Measurements from ENCODE around the gene THSD7B.

The THSD7B gene

GRCh38 chr2:136828162-136828561 is 62.8 kb downstream of the THSD7B start:
- DNase-seq = no peak

GRCh38 chr2:136828774-136829173 is 63.4 kb downstream of the THSD7B start:
- DNase-seq = no peak

- no peak for DNase-seq
These were observed 79.2 kb downstream of the THSD7B start for GRCh38 chr2:136844546-136844945.

- no peak for DNase-seq
These were observed 93.3 kb downstream of the THSD7B start for GRCh38 chr2:136858656-136859055.

GRCh38 chr2:136860443-136860958 is 95.2 kb downstream of the THSD7B start:
- DNase-seq = no peak

- no peak for DNase-seq
These were observed 98.1 kb downstream of the THSD7B start for GRCh38 chr2:136863468-136863867.

- no peak for DNase-seq
These were observed 98.5 kb downstream of the THSD7B start for GRCh38 chr2:136863874-136864273.

GRCh38 chr2:136871424-136871823 is 106.1 kb downstream of the THSD7B start:
- no peak for DNase-seq

GRCh38 chr2:136874258-136874657 is 108.9 kb downstream of the THSD7B start:
- DNase-seq = no peak

- no peak for DNase-seq
These were observed 125.8 kb downstream of the THSD7B start for GRCh38 chr2:136891100-136891499.

GRCh38 chr2:136894007-136894634 is 128.8 kb downstream of the THSD7B start:
- DNase-seq = no peak

- DNase-seq = no peak
These were observed 136.4 kb downstream of the THSD7B start for GRCh38 chr2:136901732-136902131.

GRCh38 chr2:136905779-136906178 is 140.4 kb downstream of the THSD7B start:
- no peak for DNase-seq

GRCh38 chr2:136909777-136910176 is 144.4 kb downstream of the THSD7B start:
- no peak for DNase-seq

GRCh38 chr2:136916131-136916530 is 150.8 kb downstream of the THSD7B start:
- no peak for DNase-seq

GRCh38 chr2:136917411-136917881 is 152.1 kb downstream of the THSD7B start:
- no peak for DNase-seq

- DNase-seq = no peak
These were observed 154.3 kb downstream of the THSD7B start for GRCh38 chr2:136919682-136920081.

- no peak for DNase-seq
These were observed 155.4 kb downstream of the THSD7B start for GRCh38 chr2:136920652-136921333.

- no peak for DNase-seq
These were observed 161.8 kb downstream of the THSD7B start for GRCh38 chr2:136927156-136927555.

GRCh38 chr2:136929531-136929930 is 164.2 kb downstream of the THSD7B start:
- no peak for DNase-seq

- no peak for DNase-seq
These were observed 167.4 kb downstream of the THSD7B start for GRCh38 chr2:136932700-136933099.

- no peak for DNase-seq
These were observed 169.8 kb downstream of the THSD7B start for GRCh38 chr2:136935119-136935518.

GRCh38 chr2:136956050-136956449 is 190.7 kb downstream of the THSD7B start:
- no peak for DNase-seq

GRCh38 chr2:136957044-136957443 is 191.7 kb downstream of the THSD7B start:
- no peak for DNase-seq

Data from NCI-H1436 (cell line).